Thoracic aorta (tissue), 2 donors: ENCODE data around the gene CADPS. TPM values are rescaled to one million over a fixed set of nuclear protein-coding genes. Genes with fewer than 3 reads are reported as not detected.

ENCODE experiments used
- ATAC-seq: fragments of 150-250 bp; one replicate; pipeline ENCODE4 v1.8.0; 2017; ENCODE audit warnings: low read depth; ENCODE audit not compliant: insufficient number of reproducible peaks, low FRiP score
- DNase-seq: peaks from one replicate; pipeline ENCODE4 v3.0.0-alpha.2; 2020; ENCODE audit warnings: low spot score
- H3K27ac ChIP-seq, 2 donors: fragments of 200-600 bp; sonication (generic); 1 replicate in 1 of 2; 2 replicates in 1 of 2; pipeline ENCODE4 v1.5.1; 2016; ENCODE audit warnings: mild to moderate bottlenecking in 2 of 2, moderate library complexity in 2 of 2
- H3K27me3 ChIP-seq: fragments of 200-600 bp; sonication (generic); replicated peaks from 2 replicates; pipeline ENCODE4 v1.6.0; 2016; ENCODE audit warnings: mild to moderate bottlenecking; ENCODE audit not compliant: insufficient read depth
- H3K36me3 ChIP-seq: fragments of 200-600 bp; sonication (generic); one replicate; pipeline ENCODE4 v1.5.1; 2016
- H3K4me1 ChIP-seq, 2 donors: fragments of 200-600 bp; sonication (generic); 1 replicate in 1 of 2; 2 replicates in 1 of 2; pipeline versions ENCODE4 v1.5.1 to v1.6.0; 2016; ENCODE audit warnings: low read depth in 2 of 2, mild to moderate bottlenecking in 1 of 2; ENCODE audit not compliant: control insufficient read depth in 1 of 2
- H3K4me3 ChIP-seq: fragments of 200-600 bp; sonication (generic); 2 replicates; pipeline ENCODE4 v1.5.1; 2016; ENCODE audit warnings: mild to moderate bottlenecking
- H3K9me3 ChIP-seq: fragments of 200-600 bp; sonication (generic); 2 replicates; pipeline ENCODE4 v1.5.1; 2016
- total RNA-seq, 2 donors: library from RNA; depleted of rRNA; stranded (reverse); fragments of >200 nt; gene quantifications; one replicate each; pipeline versions ENCODE4 v1.1.0 to v1.2.3, GENCODE V29; 2016
- TF ChIP-seq, protein P1 (sequence below): fragments of 200-600 bp; sonication (generic); IDR thresholded peaks from one replicate; pipeline ENCODE4 v1.5.1; 2019; ENCODE audit warnings: antibody characterized with exemption

Gene CADPS
- total RNA-seq, 2 donors from 2014 or later = 0.14 to 7.2 TPM

GRCh38 chr3:62688812-62689211 lies 186.4 kb downstream of the CADPS start:
- no peaks in the 10 kb centered on the region for H3K27me3 ChIP-seq
- no peaks in the 10 kb centered on the region for H3K36me3 ChIP-seq
- DNase-seq (no peak), ATAC-seq (no peak)
- H3K4me3 ChIP-seq = no peak overlapping the region
- H3K27ac ChIP-seq = no peak overlapping the region
- TF ChIP-seq, protein P1, sequence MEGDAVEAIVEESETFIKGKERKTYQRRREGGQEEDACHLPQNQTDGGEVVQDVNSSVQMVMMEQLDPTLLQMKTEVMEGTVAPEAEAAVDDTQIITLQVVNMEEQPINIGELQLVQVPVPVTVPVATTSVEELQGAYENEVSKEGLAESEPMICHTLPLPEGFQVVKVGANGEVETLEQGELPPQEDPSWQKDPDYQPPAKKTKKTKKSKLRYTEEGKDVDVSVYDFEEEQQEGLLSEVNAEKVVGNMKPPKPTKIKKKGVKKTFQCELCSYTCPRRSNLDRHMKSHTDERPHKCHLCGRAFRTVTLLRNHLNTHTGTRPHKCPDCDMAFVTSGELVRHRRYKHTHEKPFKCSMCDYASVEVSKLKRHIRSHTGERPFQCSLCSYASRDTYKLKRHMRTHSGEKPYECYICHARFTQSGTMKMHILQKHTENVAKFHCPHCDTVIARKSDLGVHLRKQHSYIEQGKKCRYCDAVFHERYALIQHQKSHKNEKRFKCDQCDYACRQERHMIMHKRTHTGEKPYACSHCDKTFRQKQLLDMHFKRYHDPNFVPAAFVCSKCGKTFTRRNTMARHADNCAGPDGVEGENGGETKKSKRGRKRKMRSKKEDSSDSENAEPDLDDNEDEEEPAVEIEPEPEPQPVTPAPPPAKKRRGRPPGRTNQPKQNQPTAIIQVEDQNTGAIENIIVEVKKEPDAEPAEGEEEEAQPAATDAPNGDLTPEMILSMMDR = no peak
- no peaks in the 10 kb centered on the region for H3K4me1 ChIP-seq
- no peaks in the 10 kb centered on the region for H3K9me3 ChIP-seq

GRCh38 chr3:62688050-62688449 lies 187.2 kb downstream of the CADPS start:
- DNase-seq (no peak), ATAC-seq (no peak)
- H3K36me3 ChIP-seq = no peaks in the 10 kb centered on the region
- no peak overlapping the region for H3K4me3 ChIP-seq
- no peak overlapping the region for H3K27ac ChIP-seq
- no peaks in the 10 kb centered on the region for H3K4me1 ChIP-seq
- TF ChIP-seq, protein P1 = no peak
- H3K9me3 ChIP-seq = no peaks in the 10 kb centered on the region
- no peaks in the 10 kb centered on the region for H3K27me3 ChIP-seq

GRCh38 chr3:62686503-62687294 lies 188.5 kb downstream of the CADPS start:
- H3K36me3 ChIP-seq = no peaks in the 10 kb centered on the region
- H3K4me1 ChIP-seq = no peaks in the 10 kb centered on the region
- no peak for ATAC-seq
- no peak overlapping the region for H3K4me3 ChIP-seq
- H3K27ac ChIP-seq = no peak overlapping the region
- H3K27me3 ChIP-seq = no peaks in the 10 kb centered on the region
- TF ChIP-seq, protein P1 = no peak
- H3K9me3 ChIP-seq = no peaks in the 10 kb centered on the region
- no peak for DNase-seq

DNA sequence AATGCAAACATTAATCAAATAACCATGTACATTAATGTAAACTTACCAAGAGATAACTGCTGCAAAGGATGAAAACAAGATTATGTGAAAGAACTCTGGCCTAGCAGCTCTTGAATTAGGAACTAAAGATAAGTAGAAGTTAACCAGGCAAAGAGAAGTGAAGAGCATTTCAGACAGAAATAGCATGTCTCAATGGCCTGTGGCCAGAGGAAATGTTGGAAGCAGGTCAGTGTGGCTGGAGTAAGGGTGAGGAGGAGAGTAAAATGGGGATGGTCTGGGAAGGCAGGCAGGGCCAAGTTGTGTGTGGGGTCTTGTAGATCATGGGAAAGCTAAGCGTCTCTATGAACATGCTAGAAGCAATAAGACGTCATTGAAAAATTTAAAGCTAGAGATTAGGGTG lies 192.4 kb downstream of the CADPS start:
- TF ChIP-seq, protein P1 = no peak
- Histone ChIP-seq H3K27ac (no peak overlapping the region), H3K27me3 (no peaks in the 10 kb centered on the region), H3K36me3 (no peaks in the 10 kb centered on the region), H3K4me3 (no peak overlapping the region), H3K9me3 (no peaks in the 10 kb centered on the region), H3K4me1 (no peaks in the 10 kb centered on the region)
- ATAC-seq = no peak
- DNase-seq = no peak

DNA sequence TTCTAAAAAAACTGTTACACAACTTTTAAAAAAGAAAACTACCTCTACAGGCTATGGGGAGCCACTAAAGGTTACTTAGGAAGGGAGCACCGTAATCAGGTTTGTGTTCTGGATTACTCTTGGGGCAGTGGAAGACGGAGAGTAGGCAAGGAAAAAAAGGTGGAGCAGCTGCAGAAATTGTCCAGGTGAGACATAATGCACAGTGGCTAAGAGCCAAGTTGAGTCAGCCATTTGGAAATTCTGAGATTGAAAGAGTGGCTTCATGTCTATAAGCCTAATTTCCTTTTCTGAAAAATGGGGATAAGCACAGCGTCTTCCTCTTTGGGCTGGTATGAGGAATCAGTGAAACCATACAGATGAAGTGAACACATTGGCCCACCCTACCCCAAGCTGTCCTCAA lies 195.2 kb downstream of the CADPS start:
- TF ChIP-seq, protein P1 = no peak
- no peaks in the 10 kb centered on the region for H3K4me1 ChIP-seq
- no peaks in the 10 kb centered on the region for H3K36me3 ChIP-seq
- ATAC-seq (no peak), DNase-seq (no peak)
- H3K27ac ChIP-seq = no peak overlapping the region
- no peaks in the 10 kb centered on the region for H3K9me3 ChIP-seq
- H3K4me3 ChIP-seq = no peak overlapping the region
- H3K27me3 ChIP-seq = no peaks in the 10 kb centered on the region
